Activated CD8-positive, alpha-beta memory T cell treated with anti-CD3 and anti-CD28 coated beads, Interleukin-2, amount 50 U/mL, for 48 hours (primary cell): ENCODE data around the gene FAM72C.
"Not testable (repeated sequence)": the region's sequence is repeated elsewhere in the genome, so short reads cannot be mapped to it uniquely, and the experiment has no call there.

ENCODE experiments used
- DNase-seq: peaks from one replicate; pipeline ENCODE4 v3.0.0-alpha.2; 2020

The FAM72C gene

GRCh38 chr1:143984721-143985473 lies 13.1 kb upstream of the FAM72C start:
- DNase-seq = not testable (repeated sequence)

- DNase-seq = not testable (repeated sequence)
Observed at GRCh38 chr1:143974416-143974815, 2.6 kb upstream of the FAM72C start.

GRCh38 chr1:143973876-143974414 lies 2.2 kb upstream of the FAM72C start:
- DNase-seq = not testable (repeated sequence)

- DNase-seq = not testable (repeated sequence)
Observed at GRCh38 chr1:143972753-143973326, 1.1 kb upstream of the FAM72C start.

- not testable (repeated sequence) for DNase-seq
Observed at GRCh38 chr1:143965860-143966259, 5.9 kb downstream of the FAM72C start.

- DNase-seq = not testable (repeated sequence)
Observed at GRCh38 chr1:143964294-143964693, 7.5 kb downstream of the FAM72C start.

- DNase-seq = not testable (repeated sequence)
Observed at GRCh38 chr1:143955930-143956329, 15.9 kb downstream of the FAM72C start.

GRCh38 chr1:143952913-143953312 lies 18.9 kb downstream of the FAM72C start:
- DNase-seq = not testable (repeated sequence)

- not testable (repeated sequence) for DNase-seq
Observed at GRCh38 chr1:143951485-143952391, 20.0 kb downstream of the FAM72C start.

GRCh38 chr1:143947749-143948148 lies 24.0 kb downstream of the FAM72C start:
- not testable (repeated sequence) for DNase-seq

- not testable (repeated sequence) for DNase-seq
Observed at GRCh38 chr1:143945253-143945652, 26.5 kb downstream of the FAM72C start.

- not testable (repeated sequence) for DNase-seq
Observed at GRCh38 chr1:143944576-143945240, 27.1 kb downstream of the FAM72C start.

GRCh38 chr1:143943319-143943978 lies 28.3 kb downstream of the FAM72C start:
- not testable (repeated sequence) for DNase-seq

- not testable (repeated sequence) for DNase-seq
Observed at GRCh38 chr1:143942238-143942860, 29.4 kb downstream of the FAM72C start.

GRCh38 chr1:143939666-143940065 lies 32.1 kb downstream of the FAM72C start:
- DNase-seq = not testable (repeated sequence)

- DNase-seq = not testable (repeated sequence)
Observed at GRCh38 chr1:143938922-143939321, 32.9 kb downstream of the FAM72C start.

GRCh38 chr1:143936457-143937115 lies 35.2 kb downstream of the FAM72C start:
- not testable (repeated sequence) for DNase-seq

- DNase-seq = not testable (repeated sequence)
Observed at GRCh38 chr1:143919127-143919526, 52.7 kb downstream of the FAM72C start.

GRCh38 chr1:143918552-143918951 lies 53.2 kb downstream of the FAM72C start:
- not testable (repeated sequence) for DNase-seq

GRCh38 chr1:143913705-143914104 lies 58.1 kb downstream of the FAM72C start:
- not testable (repeated sequence) for DNase-seq
